DMS53 treated with DMSO at 0.1 percent for 48 hours (cell line): ENCODE results near the gene RBMS3.
"Not testable (repeated sequence)": the region's sequence is repeated elsewhere in the genome, so short reads cannot be mapped to it uniquely, and the experiment has no call there.

Experiments
- DNase-seq: peaks from one replicate; lab custom pipeline; 2025; ENCODE audit not compliant: unreplicated experiment; lab: John Stamatoyannopoulos, UW

Gene RBMS3

DNA sequence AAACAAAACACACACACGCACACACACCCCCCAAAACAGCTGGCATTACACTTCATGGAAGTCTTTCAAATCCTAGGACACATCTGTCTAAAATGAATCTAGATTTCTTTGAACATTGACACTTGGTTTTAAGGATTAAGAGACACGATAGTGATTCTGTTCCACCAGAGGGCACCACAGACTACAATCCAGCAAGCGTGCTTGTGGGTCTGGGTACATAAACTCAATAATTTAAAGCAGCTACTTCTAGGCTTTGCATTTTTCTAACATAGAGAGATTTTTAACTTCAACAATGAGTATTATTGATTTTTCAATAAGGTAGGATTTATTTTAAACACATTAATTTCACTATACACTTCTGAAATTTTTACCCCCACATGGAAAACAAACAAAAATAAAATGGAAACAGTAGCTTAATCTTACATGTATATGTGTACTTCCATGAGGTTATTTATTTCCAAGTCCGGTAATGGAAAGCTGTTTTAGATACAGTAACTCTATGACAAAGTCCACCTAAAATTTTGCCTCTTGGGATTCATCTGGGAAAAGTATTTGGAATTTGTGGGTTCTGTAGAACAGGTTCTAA, 761.5 kb downstream of the RBMS3 start:
- peak; percentile 37 for DNase-seq

DNA sequence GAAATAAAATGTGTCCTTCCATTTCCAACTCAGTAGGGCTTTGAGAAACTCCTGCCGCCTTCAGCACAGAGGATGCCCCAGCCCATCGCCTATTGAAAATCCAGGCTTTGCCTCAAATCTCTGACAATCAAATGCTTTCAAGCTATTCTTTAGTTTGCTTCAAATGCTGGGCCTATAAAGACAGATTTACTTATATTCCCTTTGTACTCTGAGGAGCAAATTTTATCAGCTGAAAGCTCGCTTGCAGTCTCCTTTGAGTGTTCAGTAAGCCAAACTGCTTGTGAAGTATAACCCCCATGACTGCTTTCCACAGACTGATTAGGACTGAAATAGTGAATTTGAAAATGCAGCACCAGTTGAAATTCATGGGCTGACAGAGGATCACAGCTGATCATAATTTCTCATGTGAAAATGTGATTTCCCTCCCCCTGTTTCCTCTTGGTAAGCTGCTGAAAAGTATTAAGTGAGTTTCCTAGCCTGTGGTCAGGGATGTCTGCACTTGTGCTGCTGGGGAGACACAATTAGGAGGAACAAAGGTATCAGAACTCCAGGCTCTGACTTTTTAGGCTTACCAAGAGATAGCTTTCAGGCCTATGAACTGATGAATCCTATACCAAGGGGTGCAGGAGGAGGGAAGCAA, 762.2 kb downstream of the RBMS3 start:
- no peak for DNase-seq

DNA sequence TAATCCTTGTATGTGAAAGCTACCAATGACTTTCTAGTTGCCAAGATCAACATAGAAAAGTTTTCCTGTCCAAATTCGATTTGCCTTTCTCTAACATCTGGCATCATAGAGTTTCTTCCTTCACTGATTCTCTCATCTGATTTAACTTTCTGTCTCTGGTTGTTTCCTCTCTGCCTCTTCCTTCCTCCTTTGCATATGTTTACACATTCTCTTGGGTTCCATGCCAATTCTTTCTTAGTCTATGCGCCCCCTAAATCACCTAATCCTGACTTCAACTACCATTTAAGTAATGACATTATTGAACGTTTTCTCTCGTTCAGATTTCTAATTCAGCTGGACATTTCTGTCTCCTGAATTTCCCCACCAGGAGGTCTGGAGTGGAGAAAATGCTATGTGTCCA, 763.6 kb downstream of the RBMS3 start:
- no peak for DNase-seq

DNA sequence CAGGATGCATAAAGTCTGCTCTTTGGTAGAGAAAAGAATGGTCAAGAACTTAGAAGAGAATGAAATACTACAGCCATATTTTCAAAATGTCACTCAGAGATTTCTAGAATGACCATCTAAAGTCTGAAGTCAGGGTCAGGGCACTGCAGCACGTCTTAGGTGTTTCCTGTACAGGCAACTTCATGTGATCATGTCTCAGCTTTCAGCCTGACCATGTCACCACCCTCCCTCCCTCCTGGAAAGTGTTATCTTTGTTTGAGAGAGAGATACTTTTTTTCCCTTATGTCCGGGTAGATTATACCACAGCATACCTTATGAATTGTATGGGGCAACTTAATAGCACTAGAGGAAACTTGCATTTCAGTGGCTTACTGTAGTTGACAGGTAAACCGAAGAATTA, 767.6 kb downstream of the RBMS3 start:
- no peak for DNase-seq

DNA sequence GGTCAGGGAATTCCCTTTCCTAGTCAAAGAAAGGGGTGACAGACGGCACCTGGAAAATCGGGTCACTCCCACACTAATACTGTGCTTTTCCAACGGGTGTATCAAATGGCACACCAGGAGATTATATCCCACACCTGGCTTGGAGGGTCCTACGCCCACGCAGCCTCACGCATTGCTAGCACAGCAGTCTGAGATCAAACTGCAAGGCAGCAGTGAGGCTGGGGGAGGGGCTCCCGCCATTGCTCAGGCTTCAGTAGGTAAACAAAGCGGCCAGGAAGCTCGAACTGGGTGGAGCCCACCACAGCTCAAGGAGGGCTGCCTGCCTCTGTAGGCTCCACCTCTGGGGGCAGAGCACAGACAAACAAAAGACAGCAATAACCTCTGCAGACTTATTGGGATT, 769.2 kb downstream of the RBMS3 start:
- DNase-seq = not testable (repeated sequence)

DNA sequence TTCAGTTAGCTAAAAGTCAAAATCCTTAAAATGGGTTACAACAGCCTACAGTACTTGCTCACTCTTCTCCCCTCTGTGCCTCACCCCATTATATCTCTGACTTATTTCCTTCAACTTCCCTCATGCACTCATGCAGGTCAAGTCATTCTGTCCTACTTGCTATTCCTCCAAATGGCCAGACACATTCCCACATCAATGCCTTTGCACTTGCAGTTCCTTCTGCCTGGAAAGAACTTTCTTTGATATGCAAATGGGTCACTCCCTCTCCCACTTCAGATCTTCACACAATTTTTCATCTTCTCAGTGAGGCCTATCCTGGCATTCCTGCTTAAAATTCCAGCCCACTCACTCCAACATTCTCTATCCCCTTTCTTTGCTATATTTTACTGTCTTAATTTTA, 778.4 kb downstream of the RBMS3 start:
- DNase-seq = no peak
